ENCODE results near the gene AP4S1. TPM values are rescaled to one million over a fixed set of nuclear protein-coding genes. Genes with fewer than 3 reads are reported as not detected.
A peak's percentile ranks its signal among the peaks of the same experiment; 100 is the strongest.

The AP4S1 gene
- total and polyA plus RNA-seq, 2 of the 8 experiments (the other 6 are each of a cell fraction or from before 2014, with no cell fraction given) = 2.8 to 9.9 TPM

DNA sequence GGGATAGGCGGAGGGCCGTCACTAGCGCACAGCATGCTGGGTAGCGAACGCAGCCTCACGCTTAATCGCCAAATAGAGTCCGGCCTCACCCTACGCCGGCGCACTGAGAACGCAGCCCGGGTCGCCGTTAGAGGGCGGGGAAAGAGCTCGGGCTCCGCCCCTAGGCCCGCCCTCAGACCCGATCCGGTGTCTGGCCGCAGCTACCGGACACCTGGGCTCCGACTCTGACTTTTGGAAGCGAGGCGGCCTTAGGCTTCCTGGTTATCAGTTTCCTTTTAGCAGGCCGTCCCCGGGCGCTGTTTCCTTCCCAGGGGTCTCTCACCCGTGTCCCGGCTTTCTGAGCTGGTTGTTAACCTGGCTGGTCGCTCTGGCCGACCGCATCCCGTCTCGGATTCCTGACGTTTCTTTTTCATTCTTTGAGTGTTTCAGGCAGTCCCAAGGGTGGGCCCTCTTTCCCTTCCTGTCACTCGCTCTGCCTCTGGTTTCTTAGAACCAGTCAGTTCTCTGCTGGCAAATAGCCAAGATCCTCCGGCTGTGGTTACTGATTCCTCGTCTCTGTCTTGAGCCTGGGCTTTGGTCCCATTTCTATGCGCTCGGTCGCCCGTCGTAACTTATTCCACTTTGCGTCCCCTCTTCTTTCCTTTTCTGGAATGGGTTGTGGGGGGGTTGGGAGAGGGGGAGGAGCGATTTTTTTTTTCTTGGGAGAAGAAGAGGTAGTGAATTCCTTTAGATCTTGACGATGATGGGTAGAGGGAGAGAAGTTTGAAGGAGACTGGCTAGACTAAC, 1.2 kb downstream of the AP4S1 start (continued):
- TF ChIP-seq, protein P1, sequence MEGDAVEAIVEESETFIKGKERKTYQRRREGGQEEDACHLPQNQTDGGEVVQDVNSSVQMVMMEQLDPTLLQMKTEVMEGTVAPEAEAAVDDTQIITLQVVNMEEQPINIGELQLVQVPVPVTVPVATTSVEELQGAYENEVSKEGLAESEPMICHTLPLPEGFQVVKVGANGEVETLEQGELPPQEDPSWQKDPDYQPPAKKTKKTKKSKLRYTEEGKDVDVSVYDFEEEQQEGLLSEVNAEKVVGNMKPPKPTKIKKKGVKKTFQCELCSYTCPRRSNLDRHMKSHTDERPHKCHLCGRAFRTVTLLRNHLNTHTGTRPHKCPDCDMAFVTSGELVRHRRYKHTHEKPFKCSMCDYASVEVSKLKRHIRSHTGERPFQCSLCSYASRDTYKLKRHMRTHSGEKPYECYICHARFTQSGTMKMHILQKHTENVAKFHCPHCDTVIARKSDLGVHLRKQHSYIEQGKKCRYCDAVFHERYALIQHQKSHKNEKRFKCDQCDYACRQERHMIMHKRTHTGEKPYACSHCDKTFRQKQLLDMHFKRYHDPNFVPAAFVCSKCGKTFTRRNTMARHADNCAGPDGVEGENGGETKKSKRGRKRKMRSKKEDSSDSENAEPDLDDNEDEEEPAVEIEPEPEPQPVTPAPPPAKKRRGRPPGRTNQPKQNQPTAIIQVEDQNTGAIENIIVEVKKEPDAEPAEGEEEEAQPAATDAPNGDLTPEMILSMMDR (IDR thresholded peaks at IDR 0.05; ENCODE audit: control extremely low read depth in 1 of 3, insufficient read depth in 1 of 3, low read depth in 1 of 3, low read length in 3 of 3) = 0 out of 4 replicates have a peak, but pooled peaks of 1 of the 3 experiments have one; percentile 5
- TF ChIP-seq, protein P2, sequence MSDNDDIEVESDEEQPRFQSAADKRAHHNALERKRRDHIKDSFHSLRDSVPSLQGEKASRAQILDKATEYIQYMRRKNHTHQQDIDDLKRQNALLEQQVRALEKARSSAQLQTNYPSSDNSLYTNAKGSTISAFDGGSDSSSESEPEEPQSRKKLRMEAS (IDR thresholded peaks at IDR 0.05) = no peak
- TF ChIP-seq JUND (IDR thresholded peaks at IDR 0.05; ENCODE audit: low read length) (no peak), CEBPB (IDR thresholded peaks at IDR 0.05; ENCODE audit: low read depth, low read length) (no peak), CHD2 (IDR thresholded peaks at IDR 0.05; ENCODE audit: low read length) (no peak), HDAC6 (IDR thresholded peaks at IDR 0.05; ENCODE audit: low read depth, low read length) (no peak), CREB1 (IDR thresholded peaks at IDR 0.05) (peak; percentile 66), SIRT6 (IDR thresholded peaks at IDR 0.05; ENCODE audit: low read length) (no peak), NRF1 (IDR thresholded peaks at IDR 0.05; ENCODE audit: low read depth, low read length) (peak; percentile 66), POLR2AphosphoS5 (IDR thresholded peaks at IDR 0.05; ENCODE audit: low read depth, low read length) (no peak; the same call in 1 of the 2 replicates), SUZ12 (IDR thresholded peaks at IDR 0.05; ENCODE audit: low read length) (no peak), RXRA (IDR thresholded peaks at IDR 0.05; ENCODE audit: insufficient read depth, low read depth, low read length) (no peak), BACH1 (IDR thresholded peaks at IDR 0.05; ENCODE audit: low read length) (no peak), EGR1 (IDR thresholded peaks at IDR 0.05; ENCODE audit: borderline replicate concordance, low read depth, low read length) (no peak)
- TF ChIP-seq, protein P3, sequence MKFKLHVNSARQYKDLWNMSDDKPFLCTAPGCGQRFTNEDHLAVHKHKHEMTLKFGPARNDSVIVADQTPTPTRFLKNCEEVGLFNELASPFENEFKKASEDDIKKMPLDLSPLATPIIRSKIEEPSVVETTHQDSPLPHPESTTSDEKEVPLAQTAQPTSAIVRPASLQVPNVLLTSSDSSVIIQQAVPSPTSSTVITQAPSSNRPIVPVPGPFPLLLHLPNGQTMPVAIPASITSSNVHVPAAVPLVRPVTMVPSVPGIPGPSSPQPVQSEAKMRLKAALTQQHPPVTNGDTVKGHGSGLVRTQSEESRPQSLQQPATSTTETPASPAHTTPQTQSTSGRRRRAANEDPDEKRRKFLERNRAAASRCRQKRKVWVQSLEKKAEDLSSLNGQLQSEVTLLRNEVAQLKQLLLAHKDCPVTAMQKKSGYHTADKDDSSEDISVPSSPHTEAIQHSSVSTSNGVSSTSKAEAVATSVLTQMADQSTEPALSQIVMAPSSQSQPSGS (IDR thresholded peaks at IDR 0.05; ENCODE audit: low read length) = no peak
- TF ChIP-seq, protein P4, sequence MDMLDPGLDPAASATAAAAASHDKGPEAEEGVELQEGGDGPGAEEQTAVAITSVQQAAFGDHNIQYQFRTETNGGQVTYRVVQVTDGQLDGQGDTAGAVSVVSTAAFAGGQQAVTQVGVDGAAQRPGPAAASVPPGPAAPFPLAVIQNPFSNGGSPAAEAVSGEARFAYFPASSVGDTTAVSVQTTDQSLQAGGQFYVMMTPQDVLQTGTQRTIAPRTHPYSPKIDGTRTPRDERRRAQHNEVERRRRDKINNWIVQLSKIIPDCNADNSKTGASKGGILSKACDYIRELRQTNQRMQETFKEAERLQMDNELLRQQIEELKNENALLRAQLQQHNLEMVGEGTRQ (IDR thresholded peaks at IDR 0.05; ENCODE audit: low read length) = no peak
- TF ChIP-seq, protein P5, sequence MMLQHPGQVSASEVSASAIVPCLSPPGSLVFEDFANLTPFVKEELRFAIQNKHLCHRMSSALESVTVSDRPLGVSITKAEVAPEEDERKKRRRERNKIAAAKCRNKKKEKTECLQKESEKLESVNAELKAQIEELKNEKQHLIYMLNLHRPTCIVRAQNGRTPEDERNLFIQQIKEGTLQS (IDR thresholded peaks at IDR 0.05; ENCODE audit: insufficient read depth, low read depth, low read length) = no peak
- TF ChIP-seq, protein P6, sequence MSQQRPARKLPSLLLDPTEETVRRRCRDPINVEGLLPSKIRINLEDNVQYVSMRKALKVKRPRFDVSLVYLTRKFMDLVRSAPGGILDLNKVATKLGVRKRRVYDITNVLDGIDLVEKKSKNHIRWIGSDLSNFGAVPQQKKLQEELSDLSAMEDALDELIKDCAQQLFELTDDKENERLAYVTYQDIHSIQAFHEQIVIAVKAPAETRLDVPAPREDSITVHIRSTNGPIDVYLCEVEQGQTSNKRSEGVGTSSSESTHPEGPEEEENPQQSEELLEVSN (IDR thresholded peaks at IDR 0.05) = no peak
